ENCODE measurements around the gene CEPT1.

Gene CEPT1

GRCh38 chr1:111228748-111229126 lies 88.7 kb downstream of the CEPT1 start:
- DNase-seq: no peak

GRCh38 chr1:111232134-111232533 lies 92.1 kb downstream of the CEPT1 start:
- no peak for DNase-seq

DNA sequence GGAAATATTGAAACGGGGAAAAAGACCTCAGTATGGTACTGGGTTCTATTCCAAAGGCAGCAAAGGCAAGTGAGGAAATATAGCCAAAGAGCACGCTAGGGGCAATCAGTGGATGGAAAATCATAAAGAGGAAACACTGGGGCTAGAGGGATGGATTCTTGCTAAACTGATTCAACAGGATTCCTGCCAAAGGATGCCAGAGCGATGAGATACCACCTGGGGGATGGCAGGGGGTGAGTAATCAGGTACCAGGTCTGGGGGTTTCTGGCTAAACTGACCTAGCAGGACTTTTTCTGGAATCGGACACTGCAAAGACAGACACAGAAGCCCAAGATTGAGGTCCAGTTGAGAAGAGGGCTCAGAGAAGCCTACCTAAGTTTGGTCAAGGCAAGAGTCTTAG lies 94.2 kb downstream of the CEPT1 start:
- no peak for DNase-seq
